Measurements from ENCODE around the gene SMIM10L2A.

DNA sequence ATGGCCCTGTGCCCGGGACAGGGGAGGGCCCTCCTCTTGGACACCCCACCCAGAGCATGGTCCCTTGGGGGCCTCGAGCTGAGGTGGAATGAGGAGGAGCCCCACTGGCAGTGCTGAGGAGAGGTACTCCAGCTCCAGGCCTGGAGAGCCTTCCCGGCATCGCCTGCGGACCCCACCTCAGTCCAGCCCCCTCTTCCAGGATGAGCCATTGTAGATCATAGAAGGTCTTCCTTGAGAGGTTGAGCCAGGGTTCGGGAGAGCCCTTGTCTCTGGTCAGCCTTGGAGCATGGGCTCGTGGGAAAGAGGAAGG is 16.9 kb downstream of the SMIM10L2A start:
- TF ChIP-seq POLR2A (IDR thresholded peaks at IDR 0.05) (no peak), POLR2AphosphoS5 (IDR thresholded peaks at IDR 0.05) (no peak), CTCF (IDR thresholded peaks at IDR 0.05) (no peak)

Data from prostate gland (tissue), 2 donors.